Measurements from ENCODE around the gene RABEP1.
A peak's percentile ranks its signal among the peaks of the same experiment; 100 is the strongest.

Gene RABEP1

GRCh38 chr17:5419356-5419958 is 137.4 kb downstream of the RABEP1 start, which contains the start of gene NUP88:
Gene NUP88 (minus strand): TSS chr17:5419662. CDS start chr17:5419650, 12 bp downstream.
- peak; percentile 96 for ATAC-seq
- TF ChIP-seq PATZ1 (CRISPR knock-in tag; IDR thresholded peaks at IDR 0.05; ENCODE audit: borderline replicate concordance) (no peak), CREB5 (CRISPR knock-in tag; IDR thresholded peaks at IDR 0.05; ENCODE audit: low read depth) (no peak), PPARA (CRISPR knock-in tag; IDR thresholded peaks at IDR 0.05; ENCODE audit: borderline replicate concordance) (no peak), ESRRG (CRISPR knock-in tag; IDR thresholded peaks at IDR 0.05) (no peak), ISL1 (CRISPR knock-in tag; IDR thresholded peaks at IDR 0.05) (no peak), TOX (CRISPR knock-in tag; IDR thresholded peaks at IDR 0.05; ENCODE audit: borderline replicate concordance) (no peak), POU6F1 (CRISPR knock-in tag; IDR thresholded peaks at IDR 0.05; ENCODE audit: borderline replicate concordance, low read depth) (no peak), CSDC2 (CRISPR knock-in tag; IDR thresholded peaks at IDR 0.05) (no peak), ZNF565 (CRISPR knock-in tag; conservative IDR thresholded peaks at IDR 0.05; ENCODE audit: low read depth) (no peak)

- ATAC-seq = peak; percentile 91
- TF ChIP-seq OSR1 (CRISPR knock-in tag; IDR thresholded peaks at IDR 0.05) = no peak
- TF ChIP-seq ARNTL (CRISPR knock-in tag; IDR thresholded peaks at IDR 0.05; ENCODE audit: borderline replicate concordance, low read depth) = no peak
- no peak for TF ChIP-seq CSDC2 (CRISPR knock-in tag; IDR thresholded peaks at IDR 0.05)
- TF ChIP-seq PATZ1 (CRISPR knock-in tag; IDR thresholded peaks at IDR 0.05; ENCODE audit: borderline replicate concordance) = no peak
- TF ChIP-seq ZC3H10 (CRISPR knock-in tag; IDR thresholded peaks at IDR 0.05) = no peak
- no peak for TF ChIP-seq ZFP30 (CRISPR knock-in tag; IDR thresholded peaks at IDR 0.05)
- no peak for TF ChIP-seq PPARA (CRISPR knock-in tag; IDR thresholded peaks at IDR 0.05; ENCODE audit: borderline replicate concordance)
- no peak for TF ChIP-seq RARB (CRISPR knock-in tag; IDR thresholded peaks at IDR 0.05)
- no peak for TF ChIP-seq POU6F1 (CRISPR knock-in tag; IDR thresholded peaks at IDR 0.05; ENCODE audit: borderline replicate concordance, low read depth)
- TF ChIP-seq ISL1 (CRISPR knock-in tag; IDR thresholded peaks at IDR 0.05) = no peak
- TF ChIP-seq BACH2 (CRISPR knock-in tag; IDR thresholded peaks at IDR 0.05; ENCODE audit: borderline replicate concordance) = no peak
- no peak for TF ChIP-seq CSRNP3 (CRISPR knock-in tag; IDR thresholded peaks at IDR 0.05)
- TF ChIP-seq ZFP3 (CRISPR knock-in tag; IDR thresholded peaks at IDR 0.05) = no peak
- no peak for TF ChIP-seq ZNF70 (CRISPR knock-in tag; IDR thresholded peaks at IDR 0.05)
Measured at GRCh38 chr17:5419959-5420653, 138.0 kb downstream of the RABEP1 start, which contains the start of gene RPAIN. Gene RPAIN (plus strand): TSS chr17:5420182. CDS start chr17:5420211, 29 bp downstream.

Measured in SK-N-SH treated with all-trans-retinoic acid at 6 μM for 48 hours (cell line).